ENCODE results near the gene ZNF804B.

ZNF804B gene

GRCh38 chr7:89385411-89385810 is 625.9 kb downstream of the ZNF804B start:
- no peak overlapping the region for H3K4me3 ChIP-seq
- no peak for DNase-seq (ENCODE audit: low spot score)
- H3K27ac ChIP-seq = no peak overlapping the region
- TF ChIP-seq, protein P1, sequence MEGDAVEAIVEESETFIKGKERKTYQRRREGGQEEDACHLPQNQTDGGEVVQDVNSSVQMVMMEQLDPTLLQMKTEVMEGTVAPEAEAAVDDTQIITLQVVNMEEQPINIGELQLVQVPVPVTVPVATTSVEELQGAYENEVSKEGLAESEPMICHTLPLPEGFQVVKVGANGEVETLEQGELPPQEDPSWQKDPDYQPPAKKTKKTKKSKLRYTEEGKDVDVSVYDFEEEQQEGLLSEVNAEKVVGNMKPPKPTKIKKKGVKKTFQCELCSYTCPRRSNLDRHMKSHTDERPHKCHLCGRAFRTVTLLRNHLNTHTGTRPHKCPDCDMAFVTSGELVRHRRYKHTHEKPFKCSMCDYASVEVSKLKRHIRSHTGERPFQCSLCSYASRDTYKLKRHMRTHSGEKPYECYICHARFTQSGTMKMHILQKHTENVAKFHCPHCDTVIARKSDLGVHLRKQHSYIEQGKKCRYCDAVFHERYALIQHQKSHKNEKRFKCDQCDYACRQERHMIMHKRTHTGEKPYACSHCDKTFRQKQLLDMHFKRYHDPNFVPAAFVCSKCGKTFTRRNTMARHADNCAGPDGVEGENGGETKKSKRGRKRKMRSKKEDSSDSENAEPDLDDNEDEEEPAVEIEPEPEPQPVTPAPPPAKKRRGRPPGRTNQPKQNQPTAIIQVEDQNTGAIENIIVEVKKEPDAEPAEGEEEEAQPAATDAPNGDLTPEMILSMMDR (IDR thresholded peaks at IDR 0.05) = no peak

Data from coronary artery (tissue), 2 donors.